Tibial artery (tissue), 4 donors: ENCODE data around the gene SLBP.
A peak's percentile ranks its signal among the peaks of the same experiment; 100 is the strongest.

ENCODE experiments used
- DNase-seq, 2 donors: peaks; one replicate each; pipeline ENCODE4 v3.0.0-alpha.2; 2019
- H3K27ac ChIP-seq, 2 donors: fragments of 200-600 bp; sonication (generic) in 1 of 2; 1 replicate in 1 of 2; 2 replicates in 1 of 2; pipeline ENCODE4 v1.5.1; 2018 to 2019; ENCODE audit warnings: mild to moderate bottlenecking in 1 of 2
- H3K27me3 ChIP-seq, 2 donors: fragments of 200-600 bp; sonication (generic) in 1 of 2; one replicate each; pipeline versions ENCODE4 v1.5.1 to v1.6.0; 2016 to 2019
- H3K36me3 ChIP-seq, 3 donors: fragments of 200-600 bp; sonication (generic) in 2 of 3; one replicate each; pipeline ENCODE4 v1.5.1; 2016 to 2019; ENCODE audit warnings: mild to moderate bottlenecking in 2 of 3
- H3K4me1 ChIP-seq, 4 donors: fragments of 200-600 bp; sonication (generic) in 2 of 4; 1 replicate in 3 of 4; 2 replicates in 1 of 4; pipeline ENCODE4 v1.5.1; 2016 to 2019
- H3K4me3 ChIP-seq, 2 donors: fragments of 200-600 bp; sonication (generic) in 1 of 2; 1 replicate in 1 of 2; 2 replicates in 1 of 2; pipeline ENCODE4 v1.5.1; 2018 to 2019; ENCODE audit warnings: mild to moderate bottlenecking in 2 of 2
- H3K9me3 ChIP-seq, 3 donors: fragments of 200-600 bp; sonication (generic) in 1 of 3; one replicate each; pipeline ENCODE4 v1.5.1; 2016 to 2019
- intact Hi-C: fragments of 100-400 bp; cut with DNase I; formaldehyde crosslinking; loops from one replicate; pipeline ENCODE4 v1.15.0; 2023; ENCODE audit warnings: low total_unique reads
- TF ChIP-seq, protein P1 (sequence below), 2 experiments: fragments of 200-600 bp in 1 of 2; fragments of 450-650 bp in 1 of 2; IDR thresholded peaks; one replicate each; pipeline ENCODE4 v1.5.1; 2017 to 2019; ENCODE audit warnings: antibody characterized with exemption in 2 of 2, mild to moderate bottlenecking in 1 of 2, moderate library complexity in 1 of 2

Gene SLBP

DNA sequence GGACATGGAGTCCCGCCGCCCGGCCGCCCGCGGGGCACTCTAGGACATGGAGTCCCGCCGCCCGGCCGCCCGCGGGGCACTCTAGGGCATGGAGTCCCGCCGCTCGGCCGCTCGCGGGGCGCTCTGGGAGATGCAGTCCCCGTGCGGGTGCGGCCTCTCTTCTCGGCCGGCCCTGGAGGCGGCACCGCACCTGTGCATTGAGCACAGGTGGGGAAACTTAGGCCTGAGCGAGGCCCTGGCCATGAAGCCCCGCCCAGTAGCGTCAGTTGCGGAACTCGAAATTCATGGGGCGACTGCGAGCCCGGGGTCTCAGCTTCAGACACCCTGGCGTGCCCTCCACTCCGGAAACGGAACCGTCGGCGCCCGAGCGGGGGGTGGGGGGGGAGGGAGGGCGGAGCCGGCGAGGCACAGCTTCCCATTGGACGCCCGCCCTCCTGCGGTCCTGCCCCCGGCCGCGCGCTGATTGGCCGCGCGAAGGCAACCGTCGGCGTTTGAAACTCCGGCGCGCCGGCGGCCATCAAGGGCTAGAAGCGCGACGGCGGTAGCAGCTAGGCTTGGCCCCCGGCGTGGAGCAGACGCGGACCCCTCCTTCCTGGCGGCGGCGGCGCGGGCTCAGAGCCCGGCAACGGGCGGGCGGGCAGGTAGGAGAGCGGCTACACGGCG, 9.0 kb upstream of the SLBP start, which contains the start of the genes TACC3 and TMEM129:
Gene TACC3 (plus strand): TSS at position 519 of the 663 bp plus-strand sequence. CDS start 1,901 bp downstream, outside the sequence.
Gene TMEM129 (minus strand): TSS at position 321 of the 663 bp plus-strand sequence. CDS start 486 bp downstream, outside the sequence.
- H3K36me3 ChIP-seq = peaks cover 0 to 23% (median 18%) of the 10 kb centered on the region in 3 donors
- H3K4me3 ChIP-seq = peak within 1 kb of the TSS; percentile 66 to 74
- no peaks in the 10 kb centered on the region for H3K9me3 ChIP-seq
- TF ChIP-seq, protein P1, sequence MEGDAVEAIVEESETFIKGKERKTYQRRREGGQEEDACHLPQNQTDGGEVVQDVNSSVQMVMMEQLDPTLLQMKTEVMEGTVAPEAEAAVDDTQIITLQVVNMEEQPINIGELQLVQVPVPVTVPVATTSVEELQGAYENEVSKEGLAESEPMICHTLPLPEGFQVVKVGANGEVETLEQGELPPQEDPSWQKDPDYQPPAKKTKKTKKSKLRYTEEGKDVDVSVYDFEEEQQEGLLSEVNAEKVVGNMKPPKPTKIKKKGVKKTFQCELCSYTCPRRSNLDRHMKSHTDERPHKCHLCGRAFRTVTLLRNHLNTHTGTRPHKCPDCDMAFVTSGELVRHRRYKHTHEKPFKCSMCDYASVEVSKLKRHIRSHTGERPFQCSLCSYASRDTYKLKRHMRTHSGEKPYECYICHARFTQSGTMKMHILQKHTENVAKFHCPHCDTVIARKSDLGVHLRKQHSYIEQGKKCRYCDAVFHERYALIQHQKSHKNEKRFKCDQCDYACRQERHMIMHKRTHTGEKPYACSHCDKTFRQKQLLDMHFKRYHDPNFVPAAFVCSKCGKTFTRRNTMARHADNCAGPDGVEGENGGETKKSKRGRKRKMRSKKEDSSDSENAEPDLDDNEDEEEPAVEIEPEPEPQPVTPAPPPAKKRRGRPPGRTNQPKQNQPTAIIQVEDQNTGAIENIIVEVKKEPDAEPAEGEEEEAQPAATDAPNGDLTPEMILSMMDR (IDR thresholded peaks at IDR 0.05) = no peak
- H3K4me1 ChIP-seq = peaks cover 0 to 45% (median 27%) of the 10 kb centered on the region in 4 donors
- peak; percentile 89 to 96 for DNase-seq
- peak within 1 kb of the TSS; percentile 85 to 89 for H3K27ac ChIP-seq
- intact Hi-C loops = no loop called here
- no peaks in the 10 kb centered on the region for H3K27me3 ChIP-seq

DNA sequence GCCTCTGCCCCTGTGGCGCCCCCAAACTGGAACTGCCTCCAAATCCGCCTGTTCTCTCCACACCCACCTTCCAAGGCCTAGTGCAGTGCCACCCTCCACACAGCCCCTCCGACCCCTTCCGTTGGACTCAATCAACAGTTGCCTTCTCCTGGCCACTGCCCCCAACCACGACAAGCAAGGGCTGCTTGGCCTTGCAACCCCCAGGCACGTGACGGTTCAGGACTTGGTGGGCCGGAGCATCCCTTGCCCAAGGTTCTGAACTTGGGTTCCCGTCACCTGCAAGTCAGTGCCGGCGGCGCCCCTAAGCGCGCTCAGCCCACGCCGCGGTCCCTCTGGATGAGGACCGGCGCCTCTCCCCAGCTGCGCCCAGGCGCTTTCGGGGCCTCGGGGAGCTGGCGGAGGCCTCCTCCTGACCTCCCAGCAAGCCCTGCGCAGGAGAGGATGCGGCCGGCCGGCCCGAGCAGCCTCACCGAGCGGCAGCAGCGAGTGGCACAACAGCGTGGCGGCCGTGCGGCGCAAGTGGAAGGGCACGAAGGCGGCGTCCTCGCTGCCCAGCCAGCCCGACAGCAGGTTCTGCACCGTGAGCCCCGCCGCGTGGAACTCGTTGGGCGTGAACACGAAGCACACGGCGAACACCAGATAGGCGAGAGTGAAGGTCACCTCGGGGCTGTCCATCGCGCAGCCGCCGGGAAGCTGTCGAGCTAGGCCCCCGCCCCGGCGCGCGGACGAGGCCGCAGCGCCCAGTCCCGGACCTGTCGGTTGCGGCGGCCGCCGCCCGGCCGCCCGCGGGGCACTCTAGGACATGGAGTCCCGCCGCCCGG, 8.3 kb upstream of the SLBP start:
- Histone ChIP-seq H3K4me3 (peak overlapping the region; percentile 66 to 74), H3K36me3 (peaks cover 0 to 23% (median 18%) of the 10 kb centered on the region in 3 donors), H3K27ac (peak overlapping the region; percentile 85 to 89), H3K4me1 (peaks cover 0 to 45% (median 27%) of the 10 kb centered on the region in 4 donors), H3K9me3 (no peaks in the 10 kb centered on the region), H3K27me3 (no peaks in the 10 kb centered on the region)
- TF ChIP-seq, protein P1 (IDR thresholded peaks at IDR 0.05) = no peak
- intact Hi-C loops = no loop called here
- peak in 1 of 2 donors; percentile 33 for DNase-seq

DNA sequence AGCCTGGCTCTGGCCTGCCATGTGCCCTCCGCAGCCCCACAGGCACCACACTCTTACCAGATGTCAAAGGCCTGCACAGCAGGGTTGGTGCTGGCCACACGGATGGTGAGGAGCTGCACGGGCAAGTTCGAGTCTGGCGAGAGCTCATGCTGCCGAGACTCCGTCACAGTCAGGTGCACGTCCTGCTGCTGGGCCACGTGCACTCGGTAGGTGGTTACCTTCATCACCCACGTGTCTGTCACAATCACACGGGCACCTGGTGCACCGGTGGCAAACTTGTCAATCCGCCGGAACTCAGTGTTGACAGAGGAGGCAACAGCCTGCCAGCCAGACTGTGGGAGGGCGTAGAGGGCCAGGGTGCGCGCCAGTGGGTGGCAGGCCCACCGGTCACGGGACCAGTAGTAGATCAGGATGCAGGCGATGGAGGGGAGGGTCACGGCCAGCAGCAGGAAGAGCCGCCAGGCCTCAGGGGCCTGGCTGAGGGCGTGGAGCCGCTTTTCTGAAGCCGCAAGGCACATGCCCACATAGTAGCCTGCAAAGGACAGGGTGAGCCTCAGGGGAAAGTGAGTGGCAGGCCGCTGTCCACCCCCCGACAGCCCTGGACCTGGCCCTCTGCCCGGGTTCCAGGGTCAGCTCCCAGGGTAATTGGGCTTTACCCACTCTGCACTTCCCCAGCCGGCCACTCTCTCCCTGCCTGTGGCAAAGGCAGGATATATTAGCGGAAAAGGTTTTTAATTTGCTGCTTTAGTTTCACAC, 6.2 kb upstream of the SLBP start:
- no peaks in the 10 kb centered on the region for H3K9me3 ChIP-seq
- peaks cover 0 to 57% (median 40%) of the 10 kb centered on the region in 4 donors for H3K4me1 ChIP-seq
- no peak overlapping the region for H3K4me3 ChIP-seq
- DNase-seq = peak in 1 of 2 donors; percentile 16
- peaks cover 0 to 23% (median 18%) of the 10 kb centered on the region in 3 donors for H3K36me3 ChIP-seq
- H3K27me3 ChIP-seq = no peaks in the 10 kb centered on the region
- H3K27ac ChIP-seq = no peak overlapping the region
- intact Hi-C loops = no loop called here
- TF ChIP-seq, protein P1 (IDR thresholded peaks at IDR 0.05) = no peak

DNA sequence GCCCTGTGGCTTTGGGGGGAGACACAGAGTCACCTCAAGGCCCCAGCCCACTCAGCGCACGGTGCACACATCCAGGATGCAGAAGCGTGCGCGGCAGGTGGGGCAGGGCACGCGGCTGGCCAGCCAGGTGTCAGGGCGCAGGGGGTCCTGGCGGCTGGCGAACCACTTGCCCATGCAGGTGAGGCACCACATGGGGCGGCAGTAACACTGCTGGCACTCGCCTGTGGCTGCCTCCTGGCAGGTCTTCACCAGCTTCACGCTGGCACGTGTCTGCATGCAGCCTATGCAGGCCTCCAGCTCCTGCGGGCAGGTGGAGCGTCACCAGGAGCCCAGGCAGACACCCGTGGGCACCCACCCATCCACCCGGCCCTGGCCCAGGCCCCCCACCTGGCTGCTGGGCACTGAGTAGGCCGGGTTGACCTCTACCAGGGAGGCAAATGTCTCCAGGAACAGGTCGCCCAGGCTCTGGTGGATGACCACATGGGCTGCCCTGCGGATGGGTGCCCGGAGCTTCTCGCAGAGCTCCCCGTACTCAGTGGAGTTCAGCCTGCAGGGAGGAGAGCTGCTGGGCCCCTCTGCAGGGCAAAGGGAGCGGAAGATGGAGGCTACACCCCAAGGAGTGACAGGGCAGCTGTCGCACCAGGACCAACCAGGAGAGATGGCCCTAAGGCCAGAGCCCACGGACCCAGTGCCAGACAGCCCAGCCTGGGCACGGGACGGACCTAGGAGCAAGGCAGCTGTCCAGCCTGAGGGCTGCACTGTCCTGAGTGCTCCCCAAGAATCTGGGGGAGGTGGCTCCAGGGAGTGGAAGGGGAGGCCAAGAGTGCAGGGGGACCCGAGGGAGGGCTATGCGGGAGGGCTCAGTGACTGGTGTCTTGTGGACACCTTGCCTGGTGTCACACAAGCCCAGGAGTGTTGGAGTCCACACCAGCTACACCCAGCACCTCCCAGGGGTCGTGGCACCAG, 5.3 kb upstream of the SLBP start:
- no peaks in the 10 kb centered on the region for H3K27me3 ChIP-seq
- H3K4me3 ChIP-seq = no peak overlapping the region
- H3K9me3 ChIP-seq = no peaks in the 10 kb centered on the region
- intact Hi-C loops = no loop called here
- TF ChIP-seq, protein P1 (IDR thresholded peaks at IDR 0.05) = no peak
- H3K4me1 ChIP-seq = peaks cover 0 to 62% (median 44%) of the 10 kb centered on the region in 4 donors
- H3K36me3 ChIP-seq = peaks cover 0 to 23% (median 18%) of the 10 kb centered on the region in 3 donors
- peak in 1 of 2 donors; percentile 11 for DNase-seq
- no peak overlapping the region for H3K27ac ChIP-seq
